Ramos (cell line): ENCODE data around the gene YWHAQ.

ENCODE experiments used
- in situ Hi-C: fragments of 300-500 bp; cut with MboI; formaldehyde crosslinking; loops from one replicate; pipeline ENCODE4 v1.14.3; 2022; ENCODE audit warnings: low sequenced_read_pairs; ENCODE audit not compliant: unreplicated experiment

The YWHAQ gene

DNA sequence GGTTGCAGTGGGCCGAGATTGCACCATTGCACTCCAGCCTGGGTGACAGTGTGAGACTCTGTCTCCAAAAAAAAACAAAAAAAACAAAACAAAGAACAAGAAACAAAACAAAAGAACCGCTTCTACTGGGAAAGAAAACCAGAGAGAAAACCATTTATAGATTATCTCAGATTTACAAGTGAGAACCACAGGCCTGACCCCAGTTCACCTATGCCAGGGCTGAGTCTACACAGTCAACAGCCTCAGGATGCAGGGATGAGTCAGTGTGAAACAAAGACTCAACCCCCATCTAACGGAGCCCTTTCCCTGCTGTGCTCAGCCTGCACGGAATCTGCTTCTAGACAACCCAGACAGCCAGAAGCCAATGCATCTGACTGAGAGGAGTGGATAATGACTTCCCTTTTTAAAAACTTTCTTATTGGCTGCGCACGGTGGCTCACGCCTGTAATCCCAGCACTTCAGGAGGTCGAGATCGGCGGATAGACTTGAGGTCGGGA is 25.5 kb upstream of the YWHAQ start:
- in situ Hi-C loops: no loop called here

DNA sequence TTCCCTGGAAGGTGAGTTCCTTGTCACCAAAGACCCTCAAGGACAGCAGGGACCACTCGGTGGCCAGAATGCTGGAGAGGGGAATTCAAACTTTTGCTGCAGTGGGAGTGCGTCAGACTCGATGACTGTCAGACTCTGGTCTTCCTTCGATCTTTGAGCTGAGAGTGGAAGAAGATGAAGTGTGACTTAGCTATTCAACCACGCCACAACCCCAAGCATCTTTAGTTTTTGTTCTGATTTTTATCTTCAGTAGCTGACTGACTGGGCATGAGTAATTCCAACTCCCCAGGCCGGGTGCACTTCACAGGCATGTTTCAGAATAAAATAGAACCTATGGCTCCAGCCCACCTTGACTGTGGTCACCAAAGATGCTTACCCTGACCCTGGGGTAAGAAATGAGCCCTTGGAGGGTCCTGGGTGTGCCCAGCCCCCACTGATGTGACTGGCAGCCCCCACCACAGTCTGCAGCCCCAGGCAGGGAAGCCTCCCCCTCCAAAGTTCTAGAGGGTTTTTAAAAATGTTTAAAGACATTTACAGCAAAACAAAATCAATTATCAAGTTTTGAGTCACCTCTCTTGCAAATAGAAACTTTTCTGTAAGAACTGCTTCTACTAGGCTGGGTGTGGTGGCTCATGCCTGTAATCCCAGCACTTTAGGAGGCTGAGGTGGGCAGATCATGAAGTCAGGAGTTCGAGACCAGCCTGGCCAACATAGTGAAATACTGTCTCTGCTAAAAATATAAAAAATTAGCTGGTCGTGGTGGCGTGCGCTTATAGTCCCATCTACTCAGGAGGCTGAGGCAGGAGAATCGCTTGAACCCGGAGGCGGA is 24.9 kb upstream of the YWHAQ start:
- in situ Hi-C loops: no loop called here

DNA sequence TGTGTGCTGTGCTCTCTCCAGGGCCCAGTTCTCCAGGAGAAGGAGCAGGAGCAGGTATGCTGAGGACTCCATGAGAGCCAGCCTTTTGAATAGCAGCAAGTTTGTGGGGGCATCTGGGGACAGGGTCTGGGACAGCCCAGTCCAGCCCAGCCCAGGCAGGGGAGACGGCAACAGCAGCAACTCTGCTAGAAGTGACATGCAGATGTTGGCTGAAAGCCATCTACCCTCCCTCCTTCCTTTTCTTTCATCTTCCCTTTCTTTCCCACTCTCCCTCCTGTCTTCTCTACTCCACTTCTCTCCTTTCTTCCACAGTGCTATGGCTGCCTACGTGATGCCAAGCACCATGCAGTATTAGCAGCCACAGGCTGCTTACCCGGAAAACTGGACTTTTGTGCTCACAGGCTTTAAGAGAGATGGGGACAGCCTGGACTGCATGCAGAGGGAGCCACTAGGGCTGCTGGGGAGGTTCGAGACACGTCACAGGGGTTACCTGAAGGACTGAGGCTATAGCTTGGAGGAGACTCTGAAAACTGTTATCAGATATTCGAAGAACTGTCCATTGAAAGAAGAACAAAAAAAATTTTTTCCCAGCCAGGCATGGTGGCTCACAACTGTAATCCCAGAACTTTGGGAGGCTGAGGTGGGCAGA is 23.8 kb upstream of the YWHAQ start:
- in situ Hi-C loops: no loop called here

DNA sequence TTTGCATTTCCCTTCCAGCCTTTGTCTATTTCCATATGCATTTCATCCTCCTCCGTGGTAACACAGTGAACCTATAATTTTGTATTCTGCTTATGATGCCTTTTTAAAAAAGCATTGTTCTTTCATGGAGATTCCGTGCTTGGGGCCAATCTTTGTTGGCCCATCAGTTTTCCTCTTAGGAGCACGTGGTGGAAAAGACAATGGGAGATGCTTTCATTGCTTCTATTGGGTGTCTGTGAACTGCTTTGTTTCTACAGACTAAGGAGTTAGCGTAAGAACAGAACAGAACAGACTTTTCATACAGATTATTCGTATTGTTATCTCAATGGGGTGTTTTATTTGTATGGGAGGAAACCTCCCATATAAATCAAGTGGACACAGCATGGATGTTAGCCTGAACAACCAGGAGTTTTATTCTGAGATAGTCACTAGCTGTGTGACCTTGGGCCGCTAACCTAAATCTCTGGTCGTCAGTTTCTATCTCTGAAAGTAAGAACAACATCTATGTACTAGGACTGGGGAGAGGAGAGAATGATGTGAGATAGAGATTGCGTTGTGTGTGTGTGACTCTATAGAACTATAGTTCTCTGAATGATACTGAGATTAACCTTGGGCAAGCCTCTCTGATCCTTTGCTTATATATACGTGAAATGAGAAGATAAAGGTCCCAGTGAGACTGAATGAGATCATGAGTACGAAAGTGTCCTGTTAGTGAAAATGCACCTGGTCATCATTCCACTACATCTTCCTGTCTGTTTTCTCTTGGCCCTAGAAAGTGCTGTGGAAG is 22.9 kb upstream of the YWHAQ start:
- in situ Hi-C loops: no loop called here

DNA sequence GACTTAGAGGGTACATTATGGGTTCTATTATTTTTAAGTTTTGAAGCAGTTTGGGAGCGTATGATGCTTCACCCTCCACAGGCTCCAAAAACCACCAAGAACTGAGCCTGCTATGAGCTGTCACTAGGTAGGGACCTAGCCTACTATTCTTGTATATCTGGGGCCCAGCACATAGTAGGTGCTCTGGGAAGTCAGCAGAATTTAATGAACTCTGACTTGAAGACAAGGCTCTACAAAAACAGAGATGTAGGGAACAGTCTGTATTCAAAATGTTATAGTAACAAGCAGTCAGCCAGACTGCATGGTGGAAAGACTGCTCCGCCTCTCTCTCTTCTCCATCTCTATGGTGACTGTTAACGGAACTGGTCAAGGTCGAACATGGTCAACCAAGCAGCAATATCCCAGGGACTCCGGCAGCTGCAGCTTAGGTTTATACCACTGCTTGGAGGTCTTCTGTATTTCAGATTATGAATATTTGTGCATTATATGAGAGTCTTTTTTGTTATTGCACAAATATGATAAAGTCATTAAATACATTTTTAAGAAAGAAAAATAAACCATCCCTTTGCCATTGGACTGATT is 22.2 kb upstream of the YWHAQ start:
- in situ Hi-C loops: no loop called here

DNA sequence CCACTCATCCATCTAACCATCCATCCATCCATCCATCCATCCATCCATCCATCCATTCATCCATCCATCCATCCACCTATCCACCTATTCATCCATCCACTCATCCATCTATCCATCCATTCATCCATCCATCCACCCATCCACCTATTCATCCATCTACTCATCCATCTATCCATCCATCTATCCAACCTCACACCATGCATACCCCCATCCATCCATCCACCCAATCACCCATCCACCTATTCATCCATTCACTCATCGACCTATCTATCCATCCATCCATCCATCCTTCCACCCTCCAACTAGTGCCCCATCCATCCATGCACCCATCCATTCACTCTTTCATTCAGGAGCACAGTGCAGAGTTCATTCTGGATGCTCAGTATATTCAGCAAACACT is 21.5 kb upstream of the YWHAQ start:
- in situ Hi-C loops: no loop called here

DNA sequence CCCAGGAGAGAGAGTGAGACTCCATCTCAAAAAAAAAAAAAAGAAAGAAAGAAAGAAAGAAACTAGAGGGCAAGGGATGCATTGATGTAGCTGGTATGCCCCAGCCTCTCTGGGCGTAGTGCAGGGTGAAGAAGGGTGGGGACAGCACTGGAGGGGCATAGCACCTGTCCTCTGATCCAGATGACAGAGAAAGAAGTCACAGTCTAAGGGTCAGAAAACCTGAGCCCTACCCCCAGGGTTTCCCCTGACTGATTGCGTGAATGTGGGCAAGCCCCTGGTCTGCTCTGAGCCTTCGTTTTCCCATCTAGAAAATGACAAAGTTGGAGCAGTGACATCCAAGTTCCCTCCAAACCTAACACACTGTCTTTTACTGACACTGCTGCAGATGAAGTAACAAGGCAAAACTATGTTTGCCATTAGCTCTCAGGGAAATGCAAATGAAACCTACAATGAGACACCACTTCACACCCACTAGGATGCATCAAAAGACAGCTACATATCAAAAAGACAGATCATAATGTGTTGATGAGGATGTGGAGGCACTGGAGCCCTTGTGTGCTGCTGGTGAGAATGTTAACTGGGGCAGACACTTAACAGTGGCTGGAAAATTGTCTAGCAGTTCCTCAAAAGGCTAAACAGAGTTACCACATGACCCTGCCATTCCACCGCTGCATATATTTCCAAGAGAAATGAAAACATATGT is 19.5 kb upstream of the YWHAQ start:
- in situ Hi-C loops: no loop called here

DNA sequence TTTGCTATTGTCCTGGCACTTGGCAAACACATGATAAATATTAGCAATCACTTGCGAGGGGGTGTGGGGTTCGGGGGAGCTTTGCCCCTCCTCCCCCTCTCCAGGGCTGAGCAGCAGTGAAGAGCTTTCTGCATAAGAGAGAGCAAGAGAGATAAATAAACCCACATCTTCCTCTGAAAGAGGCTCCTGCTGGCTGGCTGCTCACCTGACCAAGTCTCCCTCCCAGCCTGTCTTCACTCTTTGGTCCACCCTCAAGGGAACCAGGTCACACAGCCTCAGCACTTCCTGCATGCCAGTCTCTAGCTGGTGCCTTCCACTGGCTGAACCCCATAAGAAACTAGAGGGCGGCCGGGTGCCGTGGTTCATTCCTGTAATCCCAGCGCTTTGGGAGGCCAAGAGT is 18.5 kb upstream of the YWHAQ start:
- in situ Hi-C loops: no loop called here

DNA sequence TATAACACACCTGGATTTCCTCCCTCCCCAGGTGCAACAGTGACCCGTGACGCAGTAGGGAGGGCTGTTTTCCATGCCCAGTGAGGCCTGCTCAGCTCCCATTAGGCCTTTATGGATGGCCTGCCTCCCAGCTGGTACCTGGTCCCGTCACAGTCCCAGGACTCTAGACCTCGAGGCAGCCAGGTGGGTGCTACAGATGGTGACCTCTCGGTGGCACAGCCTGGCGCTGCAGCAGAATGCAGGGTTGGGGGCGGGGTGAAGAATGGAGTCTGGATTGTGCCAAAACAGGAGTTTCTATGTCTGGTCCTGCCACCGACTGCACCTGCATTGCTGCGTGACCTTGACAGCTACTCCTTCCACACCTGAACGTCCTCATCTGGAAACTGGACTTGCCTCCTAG is 18.0 kb upstream of the YWHAQ start:
- in situ Hi-C loops: no loop called here

DNA sequence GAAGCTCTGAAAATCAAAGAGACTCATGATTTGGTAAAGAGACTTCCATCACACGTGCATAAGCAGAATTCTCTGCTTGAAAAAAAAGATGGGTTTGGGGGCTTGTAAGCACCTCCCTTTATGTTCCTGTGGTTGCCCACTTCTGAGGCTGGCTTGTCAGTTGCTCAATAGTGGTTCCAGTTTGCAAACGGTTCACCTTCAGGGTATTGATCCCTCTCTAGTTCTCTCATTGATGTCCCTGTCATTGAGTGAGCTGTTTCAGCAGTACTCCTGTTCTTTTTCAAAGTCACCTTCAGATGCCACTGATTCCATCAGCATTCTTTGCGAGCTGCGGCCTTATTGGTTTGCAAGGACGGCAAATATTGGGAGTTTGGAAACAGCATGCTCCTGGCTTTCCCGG is 17.1 kb upstream of the YWHAQ start:
- in situ Hi-C loops: no loop called here

DNA sequence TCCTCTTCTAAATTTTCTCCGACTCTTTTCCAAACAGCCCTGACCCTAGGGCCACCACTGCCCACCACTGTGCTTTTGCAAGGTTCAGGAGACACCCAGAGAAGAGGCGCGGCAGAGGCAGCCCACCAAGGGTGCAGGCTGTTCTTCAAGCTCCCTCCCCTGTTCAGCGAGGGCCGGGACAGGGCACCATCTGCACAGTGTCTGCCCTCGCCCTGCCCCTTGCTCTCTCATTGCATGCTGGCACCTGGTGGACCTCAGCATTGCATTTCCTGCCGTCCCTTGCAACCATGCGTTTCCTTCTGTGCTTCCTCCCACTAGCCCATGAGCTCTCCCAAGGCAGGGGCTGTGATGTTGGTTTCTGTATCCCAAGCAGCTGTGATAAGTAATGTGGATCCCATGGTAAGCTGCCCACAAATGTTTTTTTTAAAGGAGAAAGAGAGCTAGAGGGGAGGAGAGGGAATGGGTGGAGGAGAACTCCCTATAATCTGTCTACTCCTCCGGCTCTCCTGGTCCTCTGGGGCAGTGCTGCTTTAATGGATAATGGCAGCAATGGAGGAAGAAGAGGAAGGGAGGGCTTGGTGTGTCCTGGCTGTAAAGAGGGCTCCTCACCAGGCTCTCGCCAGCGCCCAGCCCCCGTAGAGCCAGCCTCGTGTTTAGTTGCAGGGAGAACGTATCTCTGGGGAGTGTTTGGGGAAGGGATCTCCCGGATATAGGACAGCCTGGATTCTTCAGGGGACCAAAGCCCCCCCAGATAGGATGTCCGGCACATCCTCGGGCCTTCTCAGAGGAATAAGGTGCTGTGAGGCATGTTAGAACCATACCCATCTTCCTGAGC is 15.6 kb upstream of the YWHAQ start:
- in situ Hi-C loops: no loop called here

DNA sequence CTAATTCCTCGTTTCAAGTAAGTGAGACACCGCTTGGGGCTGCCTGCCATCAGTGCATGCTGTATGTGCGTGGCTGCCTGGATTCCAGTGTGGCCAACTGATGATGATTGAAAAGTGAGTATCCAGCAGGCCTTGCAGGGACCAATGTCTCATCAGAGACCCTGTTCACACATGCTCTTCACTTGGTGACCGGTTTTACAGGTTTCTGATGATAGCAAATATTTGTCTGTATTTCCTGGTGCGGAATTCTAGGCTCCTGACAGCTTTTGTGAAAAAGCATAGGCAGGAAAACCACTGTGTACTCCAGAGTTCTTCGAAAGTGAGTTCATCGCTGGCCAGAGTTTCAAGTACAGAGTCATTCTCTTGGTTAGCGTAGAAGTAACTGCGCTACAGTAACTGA is 13.8 kb upstream of the YWHAQ start:
- in situ Hi-C loops: no loop called here

DNA sequence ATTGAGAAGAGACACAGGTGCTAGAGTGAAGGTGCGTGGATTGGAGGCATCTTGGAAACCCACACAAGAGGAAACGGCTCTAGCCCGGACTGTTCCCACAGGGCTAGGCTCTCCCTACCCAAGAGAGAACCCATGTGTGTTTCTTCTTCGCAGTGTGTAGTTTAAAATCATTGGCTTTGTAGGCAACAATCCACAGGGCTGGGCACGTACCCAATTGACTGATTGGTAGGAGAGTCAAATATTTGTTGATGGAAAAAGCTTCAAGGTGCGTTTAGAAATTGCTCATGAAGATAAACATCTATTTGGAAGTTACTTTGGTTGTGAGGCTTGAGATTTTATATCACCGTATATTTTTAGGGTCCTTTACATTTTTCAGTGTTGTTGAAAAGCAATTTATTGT is 13.2 kb upstream of the YWHAQ start:
- in situ Hi-C loops: no loop called here

DNA sequence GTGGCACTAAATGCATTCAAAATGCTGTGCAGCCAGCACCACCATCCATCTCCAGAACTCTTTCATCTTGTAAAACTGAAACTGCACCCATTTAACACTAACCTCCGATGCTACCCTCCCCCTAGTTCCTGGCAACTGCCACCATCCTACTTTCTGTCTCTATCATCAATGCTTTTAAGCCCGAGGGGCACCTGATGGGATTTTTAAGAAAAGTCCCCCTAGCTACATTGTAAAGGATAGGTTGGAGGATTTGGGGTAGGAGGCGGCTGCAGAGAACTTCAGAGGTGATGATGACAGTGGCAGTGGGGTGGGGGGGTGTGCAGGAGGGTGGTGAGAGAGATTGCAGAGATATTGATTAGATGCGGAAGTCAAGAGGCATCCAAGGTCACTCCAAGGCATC is 10.8 kb upstream of the YWHAQ start:
- in situ Hi-C loops: no loop called here

DNA sequence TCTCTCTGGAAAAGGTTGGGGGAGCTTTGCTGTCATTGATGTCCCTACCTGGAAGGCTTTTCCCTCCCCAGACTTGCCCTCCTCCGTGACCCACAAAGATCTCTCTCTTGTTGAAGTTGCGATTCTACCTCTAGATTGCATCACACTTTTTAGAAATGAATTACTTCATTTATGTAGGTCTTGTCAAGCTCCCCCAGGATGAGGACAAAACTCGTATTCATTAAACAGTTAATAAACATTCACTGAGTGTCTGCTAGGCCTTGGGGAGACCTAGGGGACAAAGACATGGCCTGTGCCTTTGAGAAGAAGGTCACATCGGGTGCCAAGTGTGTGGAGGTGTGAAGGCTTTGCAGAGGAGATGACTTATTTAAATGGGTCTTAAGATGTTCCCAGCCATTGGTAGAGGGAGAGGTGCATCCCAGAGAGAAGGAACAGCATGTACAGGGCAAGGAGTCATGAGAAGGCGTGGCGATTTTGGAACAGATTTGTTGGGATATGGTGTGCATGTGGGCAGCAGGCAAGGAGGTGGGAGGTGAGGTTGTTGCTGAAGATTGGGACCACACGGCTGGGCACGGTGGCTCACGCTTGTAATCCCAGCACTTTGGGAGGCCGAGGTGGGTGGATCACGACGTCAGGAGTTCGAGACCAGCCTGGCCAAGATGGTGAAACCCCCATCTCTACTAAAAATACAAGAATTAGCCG is 9.8 kb upstream of the YWHAQ start:
- in situ Hi-C loops: no loop called here

DNA sequence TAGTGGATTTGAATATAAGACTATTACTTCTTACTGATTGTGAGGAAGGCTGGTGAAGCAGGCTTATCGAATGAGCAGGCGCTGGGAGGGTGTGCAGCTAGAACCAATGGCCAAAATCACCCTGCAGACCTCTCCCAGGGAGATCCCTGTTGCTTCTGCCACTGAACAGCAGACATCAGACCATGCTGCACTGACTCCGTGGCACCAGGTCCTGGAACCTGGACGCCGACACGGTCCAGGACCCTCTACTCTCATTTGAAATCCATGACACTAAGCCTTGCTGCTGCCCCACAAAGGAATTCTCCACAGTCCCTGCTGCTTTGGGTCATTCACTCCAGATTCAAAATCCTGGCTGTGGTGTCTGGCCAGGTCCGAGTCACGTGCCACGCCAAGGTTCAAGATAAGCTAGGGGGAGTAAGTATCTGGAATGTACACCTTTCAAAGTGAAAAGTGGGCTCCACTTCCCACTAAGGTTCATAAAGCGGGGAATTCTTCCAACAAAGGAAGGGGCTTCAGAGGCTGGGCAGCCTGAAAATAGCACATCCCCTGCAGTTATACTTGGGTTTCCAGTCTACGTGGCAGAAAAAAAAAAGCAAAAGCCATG is 9.0 kb upstream of the YWHAQ start:
- in situ Hi-C loops: no loop called here

DNA sequence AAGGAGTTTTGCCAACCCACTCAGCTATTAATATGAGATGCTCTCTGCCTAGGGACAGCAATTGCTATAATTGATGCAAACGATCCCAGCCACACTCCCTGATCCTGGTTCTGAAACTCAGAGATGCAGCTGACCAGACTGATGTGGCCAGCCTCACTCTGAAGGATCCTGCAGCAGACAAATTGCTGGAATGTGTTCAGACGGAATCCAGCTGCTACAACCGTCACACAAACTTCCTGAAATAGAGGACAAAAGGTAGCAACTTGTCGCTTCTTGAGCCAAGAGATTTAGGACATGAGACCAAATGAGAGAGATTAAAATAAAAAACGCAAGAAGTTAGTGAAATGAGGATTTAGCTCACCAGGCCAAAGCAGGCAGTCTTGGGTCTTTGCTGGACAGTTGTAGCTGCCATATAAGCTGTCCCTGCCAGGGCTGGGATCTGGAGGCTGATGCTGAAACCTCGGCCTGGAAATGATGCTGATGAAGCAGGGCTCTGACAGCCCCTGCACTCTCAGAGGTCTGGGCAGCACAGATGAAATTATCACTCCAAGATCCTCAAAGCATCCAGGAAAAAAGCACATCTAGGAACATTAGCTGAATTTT is 8.3 kb upstream of the YWHAQ start:
- in situ Hi-C loops: no loop called here

DNA sequence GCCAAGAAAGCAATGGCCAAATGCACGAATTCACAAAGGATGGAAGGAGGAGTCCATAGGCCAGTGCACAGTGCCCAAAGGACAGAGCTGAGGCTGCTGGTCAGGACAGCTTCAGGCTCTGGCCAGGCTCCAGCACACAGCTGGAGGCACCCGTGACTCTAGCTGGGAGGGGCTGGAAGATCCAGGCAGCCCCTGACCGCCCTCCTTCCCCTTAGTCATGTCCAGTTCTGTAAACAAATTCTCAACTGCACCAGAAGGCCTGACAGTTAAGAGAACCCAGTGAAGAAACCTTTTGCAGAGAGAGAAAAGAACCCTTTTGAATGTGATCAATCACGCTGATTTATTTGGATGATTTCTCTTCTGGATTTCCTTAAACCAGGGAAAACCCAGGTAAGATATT is 7.7 kb upstream of the YWHAQ start:
- in situ Hi-C loops: no loop called here
